Measurements from ENCODE around the gene CPNE4.
"Not testable (repeated sequence)": the region's sequence is repeated elsewhere in the genome, so short reads cannot be mapped to it uniquely, and the experiment has no call there.

CPNE4 gene

GRCh38 chr3:131957980-131958379 is 76.8 kb downstream of the CPNE4 start:
- DNase-seq: no peak

- no peak for DNase-seq
Measured at GRCh38 chr3:131957511-131957910, 77.3 kb downstream of the CPNE4 start.

- no peak for DNase-seq
Measured at GRCh38 chr3:131948806-131949205, 86.0 kb downstream of the CPNE4 start.

- no peak for DNase-seq
Measured at GRCh38 chr3:131944676-131945075, 90.1 kb downstream of the CPNE4 start.

GRCh38 chr3:131933665-131934064 is 101.1 kb downstream of the CPNE4 start:
- DNase-seq: no peak

GRCh38 chr3:131928593-131928992 is 106.2 kb downstream of the CPNE4 start:
- no peak for DNase-seq

GRCh38 chr3:131925571-131925970 is 109.2 kb downstream of the CPNE4 start:
- DNase-seq: no peak

- no peak for DNase-seq
Measured at GRCh38 chr3:131922356-131922755, 112.5 kb downstream of the CPNE4 start.

- DNase-seq: no peak
Measured at GRCh38 chr3:131917006-131917405, 117.8 kb downstream of the CPNE4 start.

GRCh38 chr3:131914090-131914691 is 120.6 kb downstream of the CPNE4 start:
- no peak for DNase-seq

GRCh38 chr3:131912255-131912654 is 122.6 kb downstream of the CPNE4 start:
- DNase-seq: no peak

- DNase-seq: no peak
Measured at GRCh38 chr3:131907796-131908195, 127.0 kb downstream of the CPNE4 start.

- no peak for DNase-seq
Measured at GRCh38 chr3:131903988-131904415, 130.8 kb downstream of the CPNE4 start.

- DNase-seq: no peak
Measured at GRCh38 chr3:131901686-131902085, 133.1 kb downstream of the CPNE4 start.

- DNase-seq: no peak
Measured at GRCh38 chr3:131900891-131901290, 133.9 kb downstream of the CPNE4 start.

GRCh38 chr3:131899021-131899420 is 135.8 kb downstream of the CPNE4 start:
- DNase-seq: no peak

- DNase-seq: no peak
Measured at GRCh38 chr3:131898346-131898745, 136.5 kb downstream of the CPNE4 start.

- DNase-seq: no peak
Measured at GRCh38 chr3:131896285-131896684, 138.5 kb downstream of the CPNE4 start.

- no peak for DNase-seq
Measured at GRCh38 chr3:131895766-131896165, 139.0 kb downstream of the CPNE4 start.

GRCh38 chr3:131892331-131892730 is 142.5 kb downstream of the CPNE4 start:
- no peak for DNase-seq

- not testable (repeated sequence) for DNase-seq
Measured at GRCh38 chr3:131885871-131886270, 148.9 kb downstream of the CPNE4 start.

- no peak for DNase-seq
Measured at GRCh38 chr3:131883711-131884407, 151.0 kb downstream of the CPNE4 start.

GRCh38 chr3:131883086-131883485 is 151.7 kb downstream of the CPNE4 start:
- DNase-seq: no peak

GRCh38 chr3:131881777-131882176 is 153.0 kb downstream of the CPNE4 start:
- no peak for DNase-seq

GRCh38 chr3:131880948-131881347 is 153.9 kb downstream of the CPNE4 start:
- DNase-seq: no peak

All from suppressor macrophage treated with lipopolysaccharide for 1 hour (primary cell).